ENCODE data around the gene MERTK.

The MERTK gene

GRCh38 chr2:111944531-111945210, 46.3 kb downstream of the MERTK start:
- H3K9me3 ChIP-seq = no peaks in the 10 kb centered on the region
- H3K36me3 ChIP-seq (replicated peaks) = no peaks in the 10 kb centered on the region
- H3K27me3 ChIP-seq (ENCODE audit: low read depth) = no peaks in the 10 kb centered on the region
- H3K4me1 ChIP-seq = no peaks in the 10 kb centered on the region
- in situ Hi-C loops (cut with MboI; ENCODE audit: low sequenced_read_pairs) = no loop called here
- no peak overlapping the region for H3K4me3 ChIP-seq
- no peak for DNase-seq (ENCODE audit: low spot score in 2 of 2)

GRCh38 chr2:111945444-111946293, 47.3 kb downstream of the MERTK start:
- in situ Hi-C loops (cut with MboI; ENCODE audit: low sequenced_read_pairs) = no loop called here
- Histone ChIP-seq H3K27me3 (ENCODE audit: low read depth) (no peaks in the 10 kb centered on the region), H3K9me3 (no peaks in the 10 kb centered on the region), H3K4me1 (no peaks in the 10 kb centered on the region), H3K4me3 (no peak overlapping the region), H3K36me3 (replicated peaks) (no peaks in the 10 kb centered on the region)
- DNase-seq (ENCODE audit: low spot score in 2 of 2) = no peak

- no peak overlapping the region for H3K4me3 ChIP-seq
Measured at GRCh38 chr2:111946294-111947114, 48.1 kb downstream of the MERTK start.

GRCh38 chr2:111947219-111947618, 48.8 kb downstream of the MERTK start:
- in situ Hi-C loops (cut with MboI; ENCODE audit: low sequenced_read_pairs) = no loop called here
- no peak for DNase-seq (ENCODE audit: low spot score in 2 of 2)
- Histone ChIP-seq H3K36me3 (replicated peaks) (no peaks in the 10 kb centered on the region), H3K4me1 (no peaks in the 10 kb centered on the region), H3K27me3 (ENCODE audit: low read depth) (no peaks in the 10 kb centered on the region), H3K9me3 (no peaks in the 10 kb centered on the region), H3K4me3 (no peak overlapping the region)

More at GRCh38 chr2:111946294-111947114, 48.1 kb downstream of the MERTK start:
- no peak for DNase-seq (ENCODE audit: low spot score in 2 of 2)
- in situ Hi-C loops (cut with MboI; ENCODE audit: low sequenced_read_pairs) = no loop called here
- Histone ChIP-seq H3K4me1 (no peaks in the 10 kb centered on the region), H3K9me3 (no peaks in the 10 kb centered on the region), H3K27me3 (ENCODE audit: low read depth) (no peaks in the 10 kb centered on the region), H3K36me3 (replicated peaks) (no peaks in the 10 kb centered on the region)

GRCh38 chr2:111948832-111949231, 50.4 kb downstream of the MERTK start:
- Histone ChIP-seq H3K36me3 (replicated peaks) (no peaks in the 10 kb centered on the region), H3K4me3 (no peak overlapping the region), H3K9me3 (no peaks in the 10 kb centered on the region), H3K4me1 (no peaks in the 10 kb centered on the region), H3K27me3 (ENCODE audit: low read depth) (no peaks in the 10 kb centered on the region)
- in situ Hi-C loops (cut with MboI; ENCODE audit: low sequenced_read_pairs) = no loop called here
- no peak for DNase-seq (ENCODE audit: low spot score in 2 of 2)

- Histone ChIP-seq H3K36me3 (replicated peaks) (no peaks in the 10 kb centered on the region), H3K4me3 (no peak overlapping the region), H3K27me3 (ENCODE audit: low read depth) (no peaks in the 10 kb centered on the region), H3K4me1 (peaks cover 5% of the 10 kb centered on the region; the same call in 1 of the 2 replicates), H3K9me3 (no peaks in the 10 kb centered on the region)
- no peak for DNase-seq (ENCODE audit: low spot score in 2 of 2)
- in situ Hi-C loops (cut with MboI; ENCODE audit: low sequenced_read_pairs) = loop anchor here (10.0 kb wide), 1 partner anchor 45 kb away; no protein-coding TSS in a partner anchor
Measured at GRCh38 chr2:111950236-111950635, 51.8 kb downstream of the MERTK start.

- no peaks in the 10 kb centered on the region for H3K36me3 ChIP-seq (replicated peaks)
- H3K9me3 ChIP-seq = no peaks in the 10 kb centered on the region
- no peak overlapping the region for H3K4me3 ChIP-seq
- DNase-seq (ENCODE audit: low spot score in 2 of 2) = no peak
- in situ Hi-C loops (cut with MboI; ENCODE audit: low sequenced_read_pairs) = loop anchor here (10.0 kb wide), 1 partner anchor 47 kb away; no protein-coding TSS in a partner anchor
- H3K4me1 ChIP-seq = peaks cover 5% of the 10 kb centered on the region; the same call in 1 of the 2 replicates
- no peaks in the 10 kb centered on the region for H3K27me3 ChIP-seq (ENCODE audit: low read depth)
Measured at GRCh38 chr2:111951486-111951885, 53.1 kb downstream of the MERTK start.

- Histone ChIP-seq H3K4me1 (peaks cover 5% of the 10 kb centered on the region; the same call in 1 of the 2 replicates), H3K4me3 (no peak overlapping the region), H3K36me3 (replicated peaks) (no peaks in the 10 kb centered on the region), H3K9me3 (no peaks in the 10 kb centered on the region), H3K27me3 (ENCODE audit: low read depth) (no peaks in the 10 kb centered on the region)
- no peak for DNase-seq (ENCODE audit: low spot score in 2 of 2)
- in situ Hi-C loops (cut with MboI; ENCODE audit: low sequenced_read_pairs) = loop anchor here (10.0 kb wide), 1 partner anchor 48 kb away; no protein-coding TSS in a partner anchor
Measured at GRCh38 chr2:111952871-111953452, 54.6 kb downstream of the MERTK start.

- no peaks in the 10 kb centered on the region for H3K27me3 ChIP-seq (ENCODE audit: low read depth)
- DNase-seq (ENCODE audit: low spot score in 2 of 2) = no peak
- H3K36me3 ChIP-seq (replicated peaks) = no peaks in the 10 kb centered on the region
- no peaks in the 10 kb centered on the region for H3K9me3 ChIP-seq
- in situ Hi-C loops (cut with MboI; ENCODE audit: low sequenced_read_pairs) = loop anchor here (10.0 kb wide), 1 partner anchor 50 kb away; no protein-coding TSS in a partner anchor
- peaks cover 5% of the 10 kb centered on the region; the same call in 1 of the 2 replicates for H3K4me1 ChIP-seq
- no peak overlapping the region for H3K4me3 ChIP-seq
Measured at GRCh38 chr2:111954602-111955332, 56.4 kb downstream of the MERTK start.

GRCh38 chr2:111957872-111958354, 59.5 kb downstream of the MERTK start:
- DNase-seq (ENCODE audit: low spot score in 2 of 2) = no peak
- Histone ChIP-seq H3K9me3 (no peaks in the 10 kb centered on the region), H3K4me3 (no peak overlapping the region), H3K36me3 (replicated peaks) (no peaks in the 10 kb centered on the region), H3K27me3 (ENCODE audit: low read depth) (no peaks in the 10 kb centered on the region), H3K4me1 (peaks cover 12% of the 10 kb centered on the region)
- in situ Hi-C loops (cut with MboI; ENCODE audit: low sequenced_read_pairs) = loop anchor here (10.0 kb wide), 1 partner anchor 53 kb away; no protein-coding TSS in a partner anchor

GRCh38 chr2:111958901-111959300, 60.5 kb downstream of the MERTK start:
- H3K36me3 ChIP-seq (replicated peaks) = no peaks in the 10 kb centered on the region
- peaks cover 20% of the 10 kb centered on the region for H3K4me1 ChIP-seq
- in situ Hi-C loops (cut with MboI; ENCODE audit: low sequenced_read_pairs) = loop anchor here (10.0 kb wide), 1 partner anchor 54 kb away; no protein-coding TSS in a partner anchor
- H3K9me3 ChIP-seq = no peaks in the 10 kb centered on the region
- no peak overlapping the region for H3K4me3 ChIP-seq
- no peaks in the 10 kb centered on the region for H3K27me3 ChIP-seq (ENCODE audit: low read depth)
- no peak for DNase-seq (ENCODE audit: low spot score in 2 of 2)

- in situ Hi-C loops (cut with MboI; ENCODE audit: low sequenced_read_pairs) = no loop called here
- Histone ChIP-seq H3K36me3 (replicated peaks) (no peaks in the 10 kb centered on the region), H3K9me3 (no peaks in the 10 kb centered on the region)
Measured at GRCh38 chr2:111961663-111962062, 63.3 kb downstream of the MERTK start.

More at GRCh38 chr2:111961663-111962062, 63.3 kb downstream of the MERTK start:
- H3K4me3 ChIP-seq = no peak overlapping the region
- H3K4me1 ChIP-seq = peaks cover 16% of the 10 kb centered on the region
- no peak for DNase-seq (ENCODE audit: low spot score in 2 of 2)
- H3K27me3 ChIP-seq (ENCODE audit: low read depth) = no peaks in the 10 kb centered on the region
